GM18858 (cell line): ENCODE results near the gene CELSR1.

Source experiments
- ATAC-seq: cut with Tn5 transposase; IDR thresholded peaks from one replicate; pipeline ENCODE4 v1.9.1; 2021; ENCODE audit not compliant: unreplicated experiment

The CELSR1 gene

GRCh38 chr22:46535876-46536536 is 1.4 kb downstream of the CELSR1 start:
- ATAC-seq: no peak

GRCh38 chr22:46534901-46535630 is 2.4 kb downstream of the CELSR1 start:
- no peak for ATAC-seq

GRCh38 chr22:46534177-46534776 is 3.1 kb downstream of the CELSR1 start:
- ATAC-seq: no peak

- ATAC-seq: no peak
Observed at GRCh38 chr22:46533070-46533833, 4.2 kb downstream of the CELSR1 start.

GRCh38 chr22:46532416-46532815 is 5.0 kb downstream of the CELSR1 start:
- ATAC-seq: no peak

GRCh38 chr22:46531581-46532175 is 5.7 kb downstream of the CELSR1 start:
- no peak for ATAC-seq

GRCh38 chr22:46528121-46528610 is 9.3 kb downstream of the CELSR1 start:
- no peak for ATAC-seq

GRCh38 chr22:46526244-46526839 is 11.1 kb downstream of the CELSR1 start:
- ATAC-seq: no peak

- no peak for ATAC-seq
Observed at GRCh38 chr22:46525389-46526243, 11.8 kb downstream of the CELSR1 start.

GRCh38 chr22:46524203-46524740 is 13.1 kb downstream of the CELSR1 start:
- no peak for ATAC-seq

GRCh38 chr22:46522797-46523196 is 14.6 kb downstream of the CELSR1 start:
- no peak for ATAC-seq

GRCh38 chr22:46521994-46522393 is 15.4 kb downstream of the CELSR1 start:
- ATAC-seq: no peak

GRCh38 chr22:46520880-46521279 is 16.5 kb downstream of the CELSR1 start:
- no peak for ATAC-seq

GRCh38 chr22:46519377-46519776 is 18.0 kb downstream of the CELSR1 start:
- ATAC-seq: no peak

GRCh38 chr22:46518542-46519325 is 18.7 kb downstream of the CELSR1 start:
- ATAC-seq: no peak

GRCh38 chr22:46518038-46518437 is 19.4 kb downstream of the CELSR1 start:
- ATAC-seq: no peak

GRCh38 chr22:46517255-46517761 is 20.1 kb downstream of the CELSR1 start:
- ATAC-seq: no peak

- no peak for ATAC-seq
Observed at GRCh38 chr22:46516638-46517037, 20.8 kb downstream of the CELSR1 start.
